HG02798 (cell line): ENCODE measurements around the gene SLC4A8.

Source experiments
- ATAC-seq: cut with Tn5 transposase; IDR thresholded peaks from one replicate; pipeline ENCODE4 v1.9.1; 2021; ENCODE audit warnings: mild to moderate bottlenecking; ENCODE audit not compliant: unreplicated experiment, poor library complexity

Gene SLC4A8

GRCh38 chr12:51547606-51548005, 123.0 kb downstream of the SLC4A8 start:
- ATAC-seq = no peak

GRCh38 chr12:51548241-51548640, 123.6 kb downstream of the SLC4A8 start:
- ATAC-seq = no peak

DNA sequence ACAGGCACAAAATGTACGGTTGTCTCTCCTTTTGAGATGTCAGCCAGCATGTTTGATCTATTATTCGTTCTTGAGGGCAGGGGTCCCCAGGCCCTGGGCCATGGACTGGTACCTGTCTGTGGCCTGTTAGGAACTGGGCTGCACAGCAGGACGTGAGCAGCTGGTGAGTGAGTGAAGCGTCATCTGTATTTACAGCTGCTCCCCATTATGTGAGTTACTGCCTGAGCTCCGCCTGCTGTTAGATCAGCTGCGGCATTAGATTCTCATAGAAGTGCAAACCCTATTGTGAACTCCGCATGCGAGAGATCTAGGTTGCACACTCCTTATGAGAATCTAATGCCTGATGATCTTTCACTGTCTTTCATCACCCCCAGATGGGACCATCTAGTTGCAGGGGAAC, 125.0 kb downstream of the SLC4A8 start:
- ATAC-seq = no peak
